ENCODE data around the gene SEC22C.

SEC22C gene

GRCh38 chr3:42510325-42510724 lies 71.4 kb downstream of the SEC22C start:
- no peaks in the 10 kb centered on the region for H3K27me3 ChIP-seq (ENCODE audit: insufficient read depth, low read depth)
- no peak overlapping the region for H3K4me2 ChIP-seq
- TF ChIP-seq, protein P1, sequence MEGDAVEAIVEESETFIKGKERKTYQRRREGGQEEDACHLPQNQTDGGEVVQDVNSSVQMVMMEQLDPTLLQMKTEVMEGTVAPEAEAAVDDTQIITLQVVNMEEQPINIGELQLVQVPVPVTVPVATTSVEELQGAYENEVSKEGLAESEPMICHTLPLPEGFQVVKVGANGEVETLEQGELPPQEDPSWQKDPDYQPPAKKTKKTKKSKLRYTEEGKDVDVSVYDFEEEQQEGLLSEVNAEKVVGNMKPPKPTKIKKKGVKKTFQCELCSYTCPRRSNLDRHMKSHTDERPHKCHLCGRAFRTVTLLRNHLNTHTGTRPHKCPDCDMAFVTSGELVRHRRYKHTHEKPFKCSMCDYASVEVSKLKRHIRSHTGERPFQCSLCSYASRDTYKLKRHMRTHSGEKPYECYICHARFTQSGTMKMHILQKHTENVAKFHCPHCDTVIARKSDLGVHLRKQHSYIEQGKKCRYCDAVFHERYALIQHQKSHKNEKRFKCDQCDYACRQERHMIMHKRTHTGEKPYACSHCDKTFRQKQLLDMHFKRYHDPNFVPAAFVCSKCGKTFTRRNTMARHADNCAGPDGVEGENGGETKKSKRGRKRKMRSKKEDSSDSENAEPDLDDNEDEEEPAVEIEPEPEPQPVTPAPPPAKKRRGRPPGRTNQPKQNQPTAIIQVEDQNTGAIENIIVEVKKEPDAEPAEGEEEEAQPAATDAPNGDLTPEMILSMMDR (conservative IDR thresholded peaks at IDR 0.05; ENCODE audit: low read depth, low read length): no peak
- H3K4me3 ChIP-seq (IDR thresholded peaks at IDR 0.05; ENCODE audit: insufficient read depth, low read depth, low read length): no peak overlapping the region
- no peak overlapping the region for H3K27ac ChIP-seq
- no peaks in the 10 kb centered on the region for H3K36me3 ChIP-seq (ENCODE audit: insufficient read depth)
- no peaks in the 10 kb centered on the region for H4K20me1 ChIP-seq (ENCODE audit: insufficient read depth)
- H2AFZ ChIP-seq (ENCODE audit: low read depth): no peak overlapping the region
- H3K79me2 ChIP-seq (ENCODE audit: insufficient read depth, low read depth): no peaks in the 10 kb centered on the region
- no peak overlapping the region for H3K9ac ChIP-seq
- H3K4me1 ChIP-seq (ENCODE audit: low read depth, poor library complexity, severe bottlenecking): no peaks in the 10 kb centered on the region

- Histone ChIP-seq H3K9ac (no peak overlapping the region), H4K20me1 (ENCODE audit: insufficient read depth) (no peaks in the 10 kb centered on the region), H3K36me3 (ENCODE audit: insufficient read depth) (no peaks in the 10 kb centered on the region), H2AFZ (ENCODE audit: low read depth) (no peak overlapping the region), H3K27me3 (ENCODE audit: insufficient read depth, low read depth) (no peaks in the 10 kb centered on the region), H3K27ac (no peak overlapping the region), H3K4me3 (IDR thresholded peaks at IDR 0.05; ENCODE audit: insufficient read depth, low read depth, low read length) (no peak overlapping the region), H3K4me1 (ENCODE audit: low read depth, poor library complexity, severe bottlenecking) (no peaks in the 10 kb centered on the region), H3K79me2 (ENCODE audit: insufficient read depth, low read depth) (no peaks in the 10 kb centered on the region), H3K4me2 (no peak overlapping the region)
- TF ChIP-seq, protein P1 (conservative IDR thresholded peaks at IDR 0.05; ENCODE audit: low read depth, low read length): no peak
Observed at GRCh38 chr3:42509111-42509510, 72.7 kb downstream of the SEC22C start.

- no peak overlapping the region for H3K27ac ChIP-seq
Observed at GRCh38 chr3:42508562-42508961, 73.2 kb downstream of the SEC22C start.

GRCh38 chr3:42507761-42508335 lies 73.9 kb downstream of the SEC22C start:
- H3K27me3 ChIP-seq (ENCODE audit: insufficient read depth, low read depth): no peaks in the 10 kb centered on the region
- TF ChIP-seq, protein P1 (conservative IDR thresholded peaks at IDR 0.05; ENCODE audit: low read depth, low read length): no peak
- H3K9ac ChIP-seq: no peak overlapping the region
- H3K27ac ChIP-seq: no peak overlapping the region
- H3K4me2 ChIP-seq: no peak overlapping the region
- H3K4me1 ChIP-seq (ENCODE audit: low read depth, poor library complexity, severe bottlenecking): no peaks in the 10 kb centered on the region
- no peaks in the 10 kb centered on the region for H3K36me3 ChIP-seq (ENCODE audit: insufficient read depth)
- H4K20me1 ChIP-seq (ENCODE audit: insufficient read depth): no peaks in the 10 kb centered on the region
- no peak overlapping the region for H3K4me3 ChIP-seq (IDR thresholded peaks at IDR 0.05; ENCODE audit: insufficient read depth, low read depth, low read length)
- H3K79me2 ChIP-seq (ENCODE audit: insufficient read depth, low read depth): no peaks in the 10 kb centered on the region
- no peak overlapping the region for H2AFZ ChIP-seq (ENCODE audit: low read depth)

More at GRCh38 chr3:42508562-42508961, 73.2 kb downstream of the SEC22C start:
- H3K27me3 ChIP-seq (ENCODE audit: insufficient read depth, low read depth): no peaks in the 10 kb centered on the region
- H3K9ac ChIP-seq: no peak overlapping the region
- no peaks in the 10 kb centered on the region for H3K4me1 ChIP-seq (ENCODE audit: low read depth, poor library complexity, severe bottlenecking)
- H3K4me2 ChIP-seq: no peak overlapping the region
- no peak overlapping the region for H2AFZ ChIP-seq (ENCODE audit: low read depth)
- H3K36me3 ChIP-seq (ENCODE audit: insufficient read depth): no peaks in the 10 kb centered on the region
- no peaks in the 10 kb centered on the region for H3K79me2 ChIP-seq (ENCODE audit: insufficient read depth, low read depth)
- no peaks in the 10 kb centered on the region for H4K20me1 ChIP-seq (ENCODE audit: insufficient read depth)
- TF ChIP-seq, protein P1 (conservative IDR thresholded peaks at IDR 0.05; ENCODE audit: low read depth, low read length): no peak
- H3K4me3 ChIP-seq (IDR thresholded peaks at IDR 0.05; ENCODE audit: insufficient read depth, low read depth, low read length): no peak overlapping the region
